GM23338 (cell line): Measurements from ENCODE around the gene CEP295NL.

ENCODE experiments used
- CTCF ChIP-seq, 2 experiments: fragments of 200-600 bp in 1 of 2; sonication (generic) in 1 of 2; conservative IDR thresholded peaks; 2 replicates each; pipeline versions ENCODE4 v1.5.1 to v1.6.1; 2016 to 2017; ENCODE audit warnings: antibody characterized with exemption in 2 of 2, low read depth in 2 of 2, mild to moderate bottlenecking in 2 of 2, moderate library complexity in 1 of 2
- EZH2 ChIP-seq: fragments of 200-600 bp; sonication (generic); IDR thresholded peaks from one replicate; pipeline ENCODE4 v1.8.0; 2017; ENCODE audit warnings: antibody characterized with exemption, mild to moderate bottlenecking, low read depth; ENCODE audit not compliant: unreplicated experiment
- EZH2phosphoT487 ChIP-seq: fragments of 200-600 bp; sonication (generic); IDR thresholded peaks from one replicate; pipeline ENCODE4 v1.8.1; 2018; ENCODE audit warnings: antibody characterized with exemption; ENCODE audit not compliant: unreplicated experiment
- POLR2AphosphoS5 ChIP-seq: IDR thresholded peaks from 2 replicates; pipeline ENCODE4 v1.6.1; 2016; ENCODE audit warnings: antibody characterized with exemption, low read depth
- REST ChIP-seq: IDR thresholded peaks from one replicate; pipeline ENCODE4 v1.6.1; 2018; ENCODE audit warnings: antibody characterized with exemption; ENCODE audit not compliant: unreplicated experiment
- STAT1 ChIP-seq: IDR thresholded peaks from one replicate; pipeline ENCODE4 v1.6.1; 2016; ENCODE audit warnings: antibody characterized with exemption; ENCODE audit not compliant: unreplicated experiment
- ZNF331 ChIP-seq: fragments of 250-450 bp; sonication (Bioruptor Pico); IDR thresholded peaks from 2 replicates; pipeline ENCODE4 v1.5.0; 2020; ENCODE audit warnings: low read depth, mild to moderate bottlenecking, moderate library complexity

DNA sequence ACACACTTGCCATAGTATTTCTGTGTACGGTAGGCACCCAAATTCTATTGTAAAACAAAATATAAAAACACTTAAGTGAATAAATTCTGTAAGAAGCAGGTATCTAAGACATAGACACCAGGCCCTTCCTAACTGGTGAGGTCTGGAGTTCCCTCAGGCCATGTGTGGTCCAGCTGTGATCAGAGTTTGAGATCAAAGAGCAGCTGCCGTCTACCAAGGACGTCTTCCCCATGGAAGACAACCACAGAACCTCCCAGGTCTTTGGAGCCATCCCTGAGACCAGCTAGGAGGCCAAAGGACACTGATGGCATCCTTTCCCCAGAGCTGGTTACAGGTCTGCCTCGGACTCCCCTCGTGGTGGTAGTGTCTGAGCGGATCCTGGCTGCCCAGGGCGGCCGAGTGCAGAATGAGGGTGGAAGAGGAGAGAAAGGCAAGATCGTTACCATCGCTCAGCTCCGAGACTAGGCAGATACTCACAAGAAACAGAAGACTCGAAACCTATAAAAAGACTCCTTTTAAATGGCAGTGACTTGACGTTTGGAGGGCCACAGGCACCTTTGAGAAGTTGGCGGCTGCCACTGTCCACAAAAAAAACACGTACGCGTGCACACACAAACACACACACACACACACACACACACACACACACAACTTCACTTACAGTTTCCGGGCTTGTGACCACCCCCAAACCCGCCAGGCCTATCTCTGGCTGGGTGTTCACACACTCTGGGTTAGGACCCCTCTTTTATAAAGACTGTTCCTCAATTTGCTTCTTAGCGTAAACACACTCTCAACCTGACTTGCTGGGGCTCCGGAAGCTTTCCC lies 14.7 kb upstream of the CEP295NL start:
- no peak for TF ChIP-seq POLR2AphosphoS5
- TF ChIP-seq CTCF (conservative IDR thresholded peaks at IDR 0.05; ENCODE audit: low read depth in 2 of 2): no peak
- no peak for TF ChIP-seq REST
- TF ChIP-seq EZH2phosphoT487: no peak
- no peak for TF ChIP-seq EZH2
- TF ChIP-seq STAT1: no peak
- TF ChIP-seq ZNF331 (CRISPR knock-in tag): no peak
